Measurements from ENCODE around the gene INF2.
A peak's percentile ranks its signal among the peaks of the same experiment; 100 is the strongest.

The INF2 gene

GRCh38 chr14:104644091-104644635 is 45.3 kb upstream of the INF2 start:
- no peak for TF ChIP-seq CTCF (IDR thresholded peaks at IDR 0.05; ENCODE audit: control extremely low read depth, extremely low read depth, low read depth, missing control alignments)
- ChIA-PET POLR2A (no interaction called here), CTCF (no interaction called here)
- DNase-seq (ENCODE audit: extremely low spot score): no peak

- DNase-seq (ENCODE audit: extremely low spot score): no peak
- ChIA-PET POLR2A (no interaction called here), CTCF (no interaction called here)
- no peak for TF ChIP-seq CTCF (IDR thresholded peaks at IDR 0.05; ENCODE audit: control extremely low read depth, extremely low read depth, low read depth, missing control alignments)
These were observed 44.6 kb upstream of the INF2 start for GRCh38 chr14:104644656-104645378.

GRCh38 chr14:104647467-104648043 is 41.9 kb upstream of the INF2 start:
- CTCF ChIA-PET: interaction anchor here (1.0 to 2.2 kb wide), 4 partner anchors 30 to 570 kb away, joined by 3 to 6 read pairs (median 4); no protein-coding TSS in a partner anchor
- no peak for DNase-seq (ENCODE audit: extremely low spot score)
- POLR2A ChIA-PET: no interaction called here
- TF ChIP-seq CTCF (IDR thresholded peaks at IDR 0.05; ENCODE audit: control extremely low read depth, extremely low read depth, low read depth, missing control alignments): no peak

GRCh38 chr14:104650057-104650980 is 39.1 kb upstream of the INF2 start:
- peak; percentile 90 for DNase-seq (ENCODE audit: extremely low spot score)
- TF ChIP-seq CTCF (IDR thresholded peaks at IDR 0.05; ENCODE audit: control extremely low read depth, extremely low read depth, low read depth, missing control alignments): peak; percentile 99
- CTCF ChIA-PET: interaction anchor here (0.7 to 1.7 kb wide), 5 partner anchors 28 to 176 kb away, joined by 3 to 8 read pairs (median 5); no protein-coding TSS in a partner anchor
- POLR2A ChIA-PET: no interaction called here

GRCh38 chr14:104650981-104651875 is 38.2 kb upstream of the INF2 start:
- TF ChIP-seq CTCF (IDR thresholded peaks at IDR 0.05; ENCODE audit: control extremely low read depth, extremely low read depth, low read depth, missing control alignments): no peak
- CTCF ChIA-PET: interaction anchor here (0.7 to 1.7 kb wide), 5 partner anchors 27 to 175 kb away, joined by 3 to 8 read pairs (median 5); no protein-coding TSS in a partner anchor
- POLR2A ChIA-PET: no interaction called here
- no peak for DNase-seq (ENCODE audit: extremely low spot score)
